Measurements from ENCODE around the gene FRG2C. TPM values are rescaled to one million over a fixed set of nuclear protein-coding genes. Genes with fewer than 3 reads are reported as not detected.
"Not testable (repeated sequence)": the region's sequence is repeated elsewhere in the genome, so short reads cannot be mapped to it uniquely, and the experiment has no call there.

Gene FRG2C
- total RNA-seq, 1 experiment from 2014 or later: not detected

DNA sequence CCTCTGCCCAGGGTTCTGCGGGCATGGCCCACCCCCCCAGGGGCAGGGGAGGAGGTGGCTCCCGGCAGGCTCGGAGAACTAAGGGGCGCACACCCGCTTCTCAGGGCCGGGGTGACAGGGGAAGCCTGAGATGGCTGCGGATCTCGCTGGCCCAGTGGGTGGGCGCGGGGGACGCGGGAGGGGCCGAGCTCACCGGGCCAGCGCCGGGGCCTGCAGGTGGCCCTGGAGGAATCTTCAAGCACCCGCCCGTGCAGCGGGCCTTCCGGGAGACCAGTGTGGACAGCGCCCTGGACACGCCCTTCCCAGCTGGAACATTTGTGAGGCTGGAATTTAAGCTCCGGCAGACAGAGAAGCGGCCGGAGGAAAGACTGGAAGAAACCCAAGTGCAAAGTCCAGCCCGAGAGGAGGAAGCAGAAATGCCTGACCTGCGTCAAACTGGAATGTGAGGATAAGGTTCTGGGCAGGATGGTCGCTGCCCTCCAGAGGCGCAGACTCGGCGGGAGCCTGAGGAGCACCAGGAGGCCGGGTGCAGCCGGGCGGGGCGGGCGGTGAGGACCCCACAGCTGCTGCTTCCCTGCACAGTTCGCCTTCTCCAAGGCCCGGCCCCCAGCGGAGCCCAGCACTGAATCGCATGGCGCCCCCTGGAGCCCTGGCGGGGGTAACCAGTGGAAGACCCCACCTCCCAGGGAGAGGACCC is 5.6 kb upstream of the FRG2C start:
- TF ChIP-seq, protein P1, sequence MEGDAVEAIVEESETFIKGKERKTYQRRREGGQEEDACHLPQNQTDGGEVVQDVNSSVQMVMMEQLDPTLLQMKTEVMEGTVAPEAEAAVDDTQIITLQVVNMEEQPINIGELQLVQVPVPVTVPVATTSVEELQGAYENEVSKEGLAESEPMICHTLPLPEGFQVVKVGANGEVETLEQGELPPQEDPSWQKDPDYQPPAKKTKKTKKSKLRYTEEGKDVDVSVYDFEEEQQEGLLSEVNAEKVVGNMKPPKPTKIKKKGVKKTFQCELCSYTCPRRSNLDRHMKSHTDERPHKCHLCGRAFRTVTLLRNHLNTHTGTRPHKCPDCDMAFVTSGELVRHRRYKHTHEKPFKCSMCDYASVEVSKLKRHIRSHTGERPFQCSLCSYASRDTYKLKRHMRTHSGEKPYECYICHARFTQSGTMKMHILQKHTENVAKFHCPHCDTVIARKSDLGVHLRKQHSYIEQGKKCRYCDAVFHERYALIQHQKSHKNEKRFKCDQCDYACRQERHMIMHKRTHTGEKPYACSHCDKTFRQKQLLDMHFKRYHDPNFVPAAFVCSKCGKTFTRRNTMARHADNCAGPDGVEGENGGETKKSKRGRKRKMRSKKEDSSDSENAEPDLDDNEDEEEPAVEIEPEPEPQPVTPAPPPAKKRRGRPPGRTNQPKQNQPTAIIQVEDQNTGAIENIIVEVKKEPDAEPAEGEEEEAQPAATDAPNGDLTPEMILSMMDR (conservative IDR thresholded peaks at IDR 0.05; ENCODE audit: low read depth, low read length): peak; percentile 48
- Histone ChIP-seq H3K9ac (ENCODE audit: low read length) (peak overlapping the region; percentile 44; the same call in 1 of the 2 replicates), H2AFZ (ENCODE audit: low read length) (peak overlapping the region; percentile 91), H3K4me2 (ENCODE audit: low read length) (peak overlapping the region; percentile 80), H3K4me3 (ENCODE audit: low read length) (peak overlapping the region; percentile 68)
- H3K27me3 ChIP-seq (ENCODE audit: low read length); H3K36me3 ChIP-seq (ENCODE audit: low read depth, low read length); H4K20me1 ChIP-seq (ENCODE audit: low read length); BruUV-seq (replicated peaks); CTCF ChIA-PET; H3F3A ChIP-seq (ENCODE audit: low read length, unreplicated experiment); H3K9me3 ChIP-seq (ENCODE audit: low read length); POLR2A ChIA-PET (ENCODE audit: unreplicated experiment); intact Hi-C loops (cut with micrococcal nuclease); H3K4me1 ChIP-seq (ENCODE audit: insufficient read depth, low read length); H3K79me2 ChIP-seq (ENCODE audit: low read length); H3K27ac ChIP-seq (ENCODE audit: low read length); H3K9me2 ChIP-seq (replicated peaks; ENCODE audit: low read length): not testable (repeated sequence)
- peak; percentile 35 for ATAC-seq
- DNase-seq: peak; percentile 46

DNA sequence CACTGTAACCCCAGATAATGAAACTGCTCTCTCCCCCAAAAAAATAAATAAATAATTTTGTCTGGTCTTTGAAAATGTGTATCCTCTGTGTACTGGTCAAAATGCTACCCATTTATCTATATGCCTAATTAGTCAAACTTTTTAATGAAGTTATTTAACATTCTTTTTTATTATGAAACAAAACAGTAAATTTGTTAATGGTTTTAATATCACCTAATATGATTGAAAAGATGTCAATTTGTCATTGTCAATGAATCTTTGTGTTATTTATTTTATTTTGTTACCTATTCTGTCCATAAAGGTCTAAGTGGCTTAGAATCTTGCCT is 5.1 kb upstream of the FRG2C start:
- H3K27me3 ChIP-seq (ENCODE audit: low read length); DNase-seq; H4K20me1 ChIP-seq (ENCODE audit: low read length); H3F3A ChIP-seq (ENCODE audit: low read length, unreplicated experiment); CTCF ChIA-PET; H3K79me2 ChIP-seq (ENCODE audit: low read length); POLR2A ChIA-PET (ENCODE audit: unreplicated experiment); H3K27ac ChIP-seq (ENCODE audit: low read length); ATAC-seq; intact Hi-C loops (cut with micrococcal nuclease); H3K9me3 ChIP-seq (ENCODE audit: low read length); H3K4me1 ChIP-seq (ENCODE audit: insufficient read depth, low read length); H3K36me3 ChIP-seq (ENCODE audit: low read depth, low read length); BruUV-seq (replicated peaks); H3K9me2 ChIP-seq (replicated peaks; ENCODE audit: low read length): not testable (repeated sequence)
- peak overlapping the region; percentile 80 for H3K4me2 ChIP-seq (ENCODE audit: low read length)
- H3K9ac ChIP-seq (ENCODE audit: low read length): peak overlapping the region; percentile 44; the same call in 1 of the 2 replicates
- peak overlapping the region; percentile 91 for H2AFZ ChIP-seq (ENCODE audit: low read length)
- H3K4me3 ChIP-seq (ENCODE audit: low read length): peak overlapping the region; percentile 68

DNA sequence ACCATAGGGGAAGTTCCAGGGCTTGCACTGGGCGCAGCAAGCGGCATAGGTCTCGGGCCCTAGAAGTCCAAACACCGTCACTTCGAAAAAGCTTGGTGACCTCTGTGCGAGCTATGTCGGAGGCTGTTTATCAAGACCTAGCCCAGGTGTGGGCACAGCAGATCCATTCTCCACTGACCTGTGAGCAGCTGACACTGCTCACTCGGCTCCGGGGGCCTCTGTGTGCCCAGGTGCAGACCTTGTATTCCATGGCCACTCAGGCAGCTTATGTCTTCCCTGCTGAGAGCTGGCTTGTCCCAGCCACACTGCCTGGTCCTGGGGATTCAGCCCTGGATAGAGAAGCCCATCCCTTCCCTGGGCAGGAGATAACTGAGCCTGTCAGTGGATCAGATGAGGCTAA is 1.5 kb downstream of the FRG2C start:
- POLR2A ChIA-PET (ENCODE audit: unreplicated experiment); H2AFZ ChIP-seq (ENCODE audit: low read length); H3K27ac ChIP-seq (ENCODE audit: low read length); H4K20me1 ChIP-seq (ENCODE audit: low read length); H3K4me2 ChIP-seq (ENCODE audit: low read length); intact Hi-C loops (cut with micrococcal nuclease); CTCF ChIA-PET; H3K79me2 ChIP-seq (ENCODE audit: low read length); H3K9ac ChIP-seq (ENCODE audit: low read length); H3K9me2 ChIP-seq (replicated peaks; ENCODE audit: low read length); H3K27me3 ChIP-seq (ENCODE audit: low read length); H3K4me1 ChIP-seq (ENCODE audit: insufficient read depth, low read length); H3K9me3 ChIP-seq (ENCODE audit: low read length); ATAC-seq; DNase-seq; H3K36me3 ChIP-seq (ENCODE audit: low read depth, low read length); H3K4me3 ChIP-seq (ENCODE audit: low read length); BruUV-seq (replicated peaks); H3F3A ChIP-seq (ENCODE audit: low read length, unreplicated experiment): not testable (repeated sequence)

- H3K9me2 ChIP-seq (replicated peaks; ENCODE audit: low read length); H3K9me3 ChIP-seq (ENCODE audit: low read length); intact Hi-C loops (cut with micrococcal nuclease); H3K27ac ChIP-seq (ENCODE audit: low read length); H3K4me1 ChIP-seq (ENCODE audit: insufficient read depth, low read length); H3K9ac ChIP-seq (ENCODE audit: low read length); POLR2A ChIA-PET (ENCODE audit: unreplicated experiment); DNase-seq; H3F3A ChIP-seq (ENCODE audit: low read length, unreplicated experiment); H3K79me2 ChIP-seq (ENCODE audit: low read length); BruUV-seq (replicated peaks); CTCF ChIA-PET; H3K27me3 ChIP-seq (ENCODE audit: low read length); H4K20me1 ChIP-seq (ENCODE audit: low read length); ATAC-seq; H2AFZ ChIP-seq (ENCODE audit: low read length); H3K4me3 ChIP-seq (ENCODE audit: low read length); H3K4me2 ChIP-seq (ENCODE audit: low read length); H3K36me3 ChIP-seq (ENCODE audit: low read depth, low read length): not testable (repeated sequence)
These were observed 3.9 kb downstream of the FRG2C start for GRCh38 chr3:75667757-75668701.

- H3K9me2 ChIP-seq (replicated peaks; ENCODE audit: low read length); H3K36me3 ChIP-seq (ENCODE audit: low read depth, low read length); H3K4me3 ChIP-seq (ENCODE audit: low read length); BruUV-seq (replicated peaks); H3K79me2 ChIP-seq (ENCODE audit: low read length); ATAC-seq; H2AFZ ChIP-seq (ENCODE audit: low read length); H3K4me1 ChIP-seq (ENCODE audit: insufficient read depth, low read length); H3K9me3 ChIP-seq (ENCODE audit: low read length); DNase-seq; H3K27me3 ChIP-seq (ENCODE audit: low read length); H4K20me1 ChIP-seq (ENCODE audit: low read length); CTCF ChIA-PET; H3K9ac ChIP-seq (ENCODE audit: low read length); H3F3A ChIP-seq (ENCODE audit: low read length, unreplicated experiment); intact Hi-C loops (cut with micrococcal nuclease); H3K4me2 ChIP-seq (ENCODE audit: low read length); H3K27ac ChIP-seq (ENCODE audit: low read length); POLR2A ChIA-PET (ENCODE audit: unreplicated experiment): not testable (repeated sequence)
These were observed 4.7 kb downstream of the FRG2C start for GRCh38 chr3:75668759-75669347.

Measured in PC-3 (cell line).